Measurements from ENCODE around the gene PCID2.
A peak's percentile ranks its signal among the peaks of the same experiment; 100 is the strongest.

PCID2 gene

GRCh38 chr13:113186061-113186900, 22.2 kb downstream of the PCID2 start:
- DNase-seq: no peak

- DNase-seq: no peak
Measured at GRCh38 chr13:113184568-113185440, 23.7 kb downstream of the PCID2 start.

- DNase-seq: no peak
Measured at GRCh38 chr13:113183450-113184129, 24.9 kb downstream of the PCID2 start.

- no peak for DNase-seq
Measured at GRCh38 chr13:113182046-113182445, 26.4 kb downstream of the PCID2 start.

- no peak for DNase-seq
Measured at GRCh38 chr13:113179374-113180230, 28.9 kb downstream of the PCID2 start.

GRCh38 chr13:113178896-113179167, 29.6 kb downstream of the PCID2 start:
- DNase-seq: no peak

- no peak for DNase-seq
Measured at GRCh38 chr13:113178070-113178895, 30.2 kb downstream of the PCID2 start.

GRCh38 chr13:113176822-113177221, 31.6 kb downstream of the PCID2 start:
- no peak for DNase-seq

- peak; percentile 57 for DNase-seq
Measured at GRCh38 chr13:113176280-113176679, 32.2 kb downstream of the PCID2 start.

GRCh38 chr13:113172419-113172926, 36.0 kb downstream of the PCID2 start:
- no peak for DNase-seq

GRCh38 chr13:113171250-113172125, 37.0 kb downstream of the PCID2 start:
- DNase-seq: no peak

- no peak for DNase-seq
Measured at GRCh38 chr13:113170511-113170910, 38.0 kb downstream of the PCID2 start.

GRCh38 chr13:113169277-113170272, 38.9 kb downstream of the PCID2 start:
- no peak for DNase-seq

GRCh38 chr13:113168211-113168610, 40.3 kb downstream of the PCID2 start:
- no peak for DNase-seq

- DNase-seq: no peak
Measured at GRCh38 chr13:113167575-113167974, 40.9 kb downstream of the PCID2 start.

GRCh38 chr13:113167155-113167554, 41.3 kb downstream of the PCID2 start:
- DNase-seq: no peak

GRCh38 chr13:113166681-113167080, 41.8 kb downstream of the PCID2 start:
- no peak for DNase-seq

GRCh38 chr13:113166266-113166665, 42.2 kb downstream of the PCID2 start:
- no peak for DNase-seq

GRCh38 chr13:113164492-113164891, 44.0 kb downstream of the PCID2 start:
- DNase-seq: no peak
